PC-3 (cell line): ENCODE results near the gene TACO1. TPM values are rescaled to one million over a fixed set of nuclear protein-coding genes. Genes with fewer than 3 reads are reported as not detected.

Experiments
- ATAC-seq: fragments of 200-7000 bp; cut with Tn5 transposase; 2 replicates; pipeline ENCODE4 v1.9.1; 2020; ENCODE audit warnings: mild to moderate bottlenecking, moderate library complexity
- BruUV-seq: library from RNA; stranded (reverse); fragments of 400-500 nt; replicated peaks from 2 replicates; lab custom pipeline; 2021; lab: Mats Ljungman, UMichigan
- CTCF ChIA-PET: fragments of 300-600 bp; sonication (Branson Sonifier 250); formaldehyde crosslinking; loops from one replicate; lab custom pipeline; 2022; ENCODE audit warnings: antibody characterized with exemption; lab: Charles Lee
- POLR2A ChIA-PET: fragments of 300-600 bp; sonication (Branson Sonifier 250); formaldehyde crosslinking; loops from one replicate; lab custom pipeline; 2022; ENCODE audit warnings: antibody characterized with exemption; ENCODE audit not compliant: unreplicated experiment; lab: Charles Lee
- DNase-seq: peaks from one replicate; pipeline ENCODE4 v3.0.0-alpha.2; 2015
- H2AFZ ChIP-seq: fragments of 300-600 bp; sonication (generic); 2 replicates; pipeline ENCODE4 v1.6.0; 2016; ENCODE audit warnings: antibody characterized with exemption, low read length
- H3F3A ChIP-seq: fragments of 300-600 bp; sonication (generic); one replicate; pipeline ENCODE4 v1.6.0; 2017; ENCODE audit warnings: antibody characterized with exemption, low read length, control low read depth, mild to moderate bottlenecking; ENCODE audit not compliant: unreplicated experiment
- H3K27ac ChIP-seq: fragments of 300-600 bp; sonication (generic); 2 replicates; pipeline ENCODE4 v1.5.1; 2016; ENCODE audit warnings: mild to moderate bottlenecking, low read length
- H3K27me3 ChIP-seq: fragments of 300-600 bp; sonication (generic); 2 replicates; pipeline ENCODE4 v1.6.1; 2016; ENCODE audit warnings: low read length, mixed read lengths
- H3K36me3 ChIP-seq: fragments of 300-600 bp; sonication (generic); 2 replicates; pipeline ENCODE4 v1.6.1; 2016; ENCODE audit warnings: low read depth, mixed run types, low read length, mixed read lengths
- H3K4me1 ChIP-seq: fragments of 300-600 bp; sonication (generic); 2 replicates; pipeline ENCODE4 v1.5.1; 2016; ENCODE audit warnings: low read length; ENCODE audit not compliant: insufficient read depth
- H3K4me2 ChIP-seq: fragments of 300-600 bp; sonication (generic); 2 replicates; pipeline ENCODE4 v1.6.0; 2016; ENCODE audit warnings: low read length
- H3K4me3 ChIP-seq: fragments of 300-600 bp; sonication (generic); 2 replicates; pipeline ENCODE4 v1.5.1; 2016; ENCODE audit warnings: mild to moderate bottlenecking, low read length, mixed read lengths
- H3K79me2 ChIP-seq: fragments of 300-600 bp; sonication (generic); 2 replicates; pipeline ENCODE4 v1.6.1; 2017; ENCODE audit warnings: low read length, mixed read lengths
- H3K9ac ChIP-seq: fragments of 300-600 bp; sonication (generic); 2 replicates; pipeline ENCODE4 v1.6.0; 2016; ENCODE audit warnings: mild to moderate bottlenecking, low read length
- H3K9me2 ChIP-seq: fragments of 300-600 bp; sonication (generic); replicated peaks from 2 replicates; pipeline ENCODE4 v1.6.1; 2016; ENCODE audit warnings: mixed run types, low read length, mixed read lengths
- H3K9me3 ChIP-seq: fragments of 300-600 bp; sonication (generic); 2 replicates; pipeline ENCODE4 v1.6.1; 2016; ENCODE audit warnings: low read length, mixed read lengths
- H4K20me1 ChIP-seq: fragments of 300-600 bp; sonication (generic); 2 replicates; pipeline ENCODE4 v1.6.1; 2016; ENCODE audit warnings: low read length, mixed read lengths
- EZH2 ChIP-seq: fragments of 300-600 bp; sonication (generic); IDR thresholded peaks from one replicate; pipeline ENCODE4 v1.6.1; 2017; ENCODE audit warnings: antibody characterized with exemption, mild to moderate bottlenecking, low read length; ENCODE audit not compliant: unreplicated experiment
- EZH2phosphoT487 ChIP-seq: fragments of 300-600 bp; sonication (generic); IDR thresholded peaks from 2 replicates; pipeline ENCODE4 v1.6.1; 2018; ENCODE audit warnings: mild to moderate bottlenecking, antibody characterized with exemption, low read length, borderline replicate concordance
- intact Hi-C: fragments of 100-400 bp; cut with micrococcal nuclease; formaldehyde crosslinking; loops from 2 replicates; pipeline ENCODE4 v1.9.0; 2023
- total RNA-seq: library from RNA; depleted of rRNA; stranded (reverse); fragments of >200 nt; gene quantifications from 2 replicates; pipeline ENCODE4 v1.2.3, GENCODE V29; 2014
- TF ChIP-seq, protein P1 (sequence below): fragments of 300-600 bp; sonication (generic); conservative IDR thresholded peaks from 2 replicates; pipeline ENCODE4 v1.5.1; 2017; ENCODE audit warnings: antibody characterized with exemption, low read depth, mild to moderate bottlenecking, low read length

TACO1 gene
- total RNA-seq, 1 experiment from 2014 or later, result 47.9 TPM

DNA sequence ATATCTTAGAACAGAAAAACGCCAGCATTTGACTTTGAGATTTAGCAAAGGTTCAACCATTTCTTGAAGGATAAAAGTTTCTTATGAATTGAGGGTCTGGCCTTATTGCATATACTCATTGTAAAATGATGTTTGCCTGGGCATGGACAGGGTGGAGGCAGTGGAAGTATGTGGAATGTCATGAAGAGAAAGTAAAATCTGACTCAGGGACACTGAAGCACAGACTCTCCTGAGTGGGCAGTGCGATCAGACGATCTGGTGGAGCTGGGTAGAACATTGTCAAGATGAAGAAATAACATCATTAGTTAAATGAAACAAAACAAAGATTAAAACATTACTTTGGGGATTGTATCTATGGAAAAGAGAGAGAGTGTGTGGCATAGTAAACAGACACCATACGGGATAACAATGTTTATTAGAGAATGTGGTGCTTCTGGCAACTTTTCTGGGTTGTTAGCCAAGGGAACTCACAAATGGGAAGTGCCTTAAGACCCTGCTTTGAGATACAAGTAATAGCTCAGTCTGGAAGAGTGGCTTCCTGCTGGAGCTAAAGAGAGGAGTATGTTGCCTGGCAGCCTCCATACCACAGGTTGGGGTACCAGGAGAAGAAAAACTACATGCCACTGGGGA, 26.0 kb downstream of the TACO1 start:
- no peaks in the 10 kb centered on the region for H3F3A ChIP-seq
- ChIA-PET CTCF (interaction anchor here (0.6 kb wide), 1 partner anchor 200 kb away, joined by 3 read pairs; the partner anchor contains the start of gene PSMC5), POLR2A (interaction anchor here (0.6 to 0.7 kb wide), 2 partner anchors 49 to 502 kb away, joined by 3 to 4 read pairs; no protein-coding TSS in a partner anchor)
- no peaks in the 10 kb centered on the region for H3K9me2 ChIP-seq
- intact Hi-C loops, result no loop called here
- H2AFZ ChIP-seq, result no peak overlapping the region
- H3K36me3 ChIP-seq, result no peaks in the 10 kb centered on the region
- DNase-seq (peak; percentile 22), ATAC-seq (no peak)
- H4K20me1 ChIP-seq, result 0 out of 2 replicates have a peak, but pooled peaks cover 4% of the 10 kb centered on the region
- H3K27ac ChIP-seq, result no peak overlapping the region
- no peaks in the 10 kb centered on the region for H3K27me3 ChIP-seq
- H3K4me3 ChIP-seq, result peak overlapping the region; percentile 6; the same call in 1 of the 2 replicates
- peaks cover 44% of the 10 kb centered on the region for H3K79me2 ChIP-seq
- no peak for TF ChIP-seq EZH2phosphoT487
- TF ChIP-seq EZH2, result no peak
- TF ChIP-seq, protein P1, sequence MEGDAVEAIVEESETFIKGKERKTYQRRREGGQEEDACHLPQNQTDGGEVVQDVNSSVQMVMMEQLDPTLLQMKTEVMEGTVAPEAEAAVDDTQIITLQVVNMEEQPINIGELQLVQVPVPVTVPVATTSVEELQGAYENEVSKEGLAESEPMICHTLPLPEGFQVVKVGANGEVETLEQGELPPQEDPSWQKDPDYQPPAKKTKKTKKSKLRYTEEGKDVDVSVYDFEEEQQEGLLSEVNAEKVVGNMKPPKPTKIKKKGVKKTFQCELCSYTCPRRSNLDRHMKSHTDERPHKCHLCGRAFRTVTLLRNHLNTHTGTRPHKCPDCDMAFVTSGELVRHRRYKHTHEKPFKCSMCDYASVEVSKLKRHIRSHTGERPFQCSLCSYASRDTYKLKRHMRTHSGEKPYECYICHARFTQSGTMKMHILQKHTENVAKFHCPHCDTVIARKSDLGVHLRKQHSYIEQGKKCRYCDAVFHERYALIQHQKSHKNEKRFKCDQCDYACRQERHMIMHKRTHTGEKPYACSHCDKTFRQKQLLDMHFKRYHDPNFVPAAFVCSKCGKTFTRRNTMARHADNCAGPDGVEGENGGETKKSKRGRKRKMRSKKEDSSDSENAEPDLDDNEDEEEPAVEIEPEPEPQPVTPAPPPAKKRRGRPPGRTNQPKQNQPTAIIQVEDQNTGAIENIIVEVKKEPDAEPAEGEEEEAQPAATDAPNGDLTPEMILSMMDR, result no peak
- H3K9me3 ChIP-seq, result no peaks in the 10 kb centered on the region
- H3K9ac ChIP-seq, result no peak overlapping the region
- peak overlapping the region; percentile 25 for H3K4me2 ChIP-seq
- H3K4me1 ChIP-seq, result peaks cover 21% of the 10 kb centered on the region
- BruUV-seq, result no TSS peak

DNA sequence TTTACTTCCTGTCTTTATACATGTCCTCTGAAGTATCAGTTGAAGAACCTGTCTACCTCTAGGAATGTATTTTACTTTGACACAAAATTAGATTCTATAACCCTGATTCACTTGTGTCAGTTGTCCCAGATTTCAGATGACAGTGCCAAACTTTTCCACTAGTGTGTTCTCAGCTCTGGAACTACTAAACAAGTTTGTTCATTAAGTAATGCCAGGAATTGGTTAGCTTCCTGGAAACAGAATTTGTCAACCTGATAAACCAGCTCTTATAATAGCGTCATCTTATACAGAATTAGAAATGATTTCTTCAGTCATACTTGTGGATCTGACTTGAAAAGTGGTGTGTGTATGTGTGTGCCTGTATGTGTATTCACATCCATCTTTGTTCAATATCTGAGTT, 28.9 kb downstream of the TACO1 start:
- POLR2A ChIA-PET, result no interaction called here
- no peaks in the 10 kb centered on the region for H3K36me3 ChIP-seq
- H3K4me3 ChIP-seq, result no peak overlapping the region
- no peaks in the 10 kb centered on the region for H3K9me2 ChIP-seq
- no peak overlapping the region for H3K27ac ChIP-seq
- TF ChIP-seq, protein P1, result no peak
- TF ChIP-seq EZH2phosphoT487 (no peak), EZH2 (no peak)
- no peak overlapping the region for H2AFZ ChIP-seq
- no TSS peak for BruUV-seq
- H3K4me1 ChIP-seq, result peaks cover 10% of the 10 kb centered on the region; the same call in 1 of the 2 replicates
- DNase-seq (no peak), ATAC-seq (no peak)
- H3K9ac ChIP-seq, result no peak overlapping the region
- CTCF ChIA-PET, result no interaction called here
- no peaks in the 10 kb centered on the region for H3K27me3 ChIP-seq
- H3K9me3 ChIP-seq, result no peaks in the 10 kb centered on the region
- H4K20me1 ChIP-seq, result no peaks in the 10 kb centered on the region
- H3K4me2 ChIP-seq, result no peak overlapping the region
- no peaks in the 10 kb centered on the region for H3F3A ChIP-seq
- peaks cover 27% of the 10 kb centered on the region for H3K79me2 ChIP-seq
- intact Hi-C loops, result no loop called here

DNA sequence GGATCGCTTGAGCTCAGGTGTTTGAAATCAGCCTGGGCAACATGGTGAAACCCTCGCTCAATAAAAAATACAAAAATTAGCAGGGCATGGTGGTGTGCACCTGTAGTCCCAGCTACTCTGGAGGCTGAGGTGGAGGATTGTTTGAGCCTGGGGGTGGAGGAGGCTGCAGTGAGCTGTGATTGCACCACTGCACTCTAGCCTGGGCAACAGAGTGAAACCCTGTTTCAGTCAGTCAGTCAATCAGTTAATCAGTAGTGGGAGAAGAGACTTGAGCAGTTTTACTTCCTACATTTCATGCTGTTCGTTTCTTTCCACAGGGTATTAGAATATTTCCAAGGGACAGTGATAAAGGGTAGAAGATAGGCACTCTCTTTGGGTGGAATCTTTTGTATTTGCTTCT, 30.4 kb downstream of the TACO1 start:
- Histone ChIP-seq H3K4me3 (no peak overlapping the region), H3K36me3 (no peaks in the 10 kb centered on the region), H3K4me1 (peaks cover 5% of the 10 kb centered on the region; the same call in 1 of the 2 replicates), H3K27me3 (no peaks in the 10 kb centered on the region), H4K20me1 (no peaks in the 10 kb centered on the region), H3K9ac (no peak overlapping the region), H3K27ac (no peak overlapping the region), H3K9me3 (no peaks in the 10 kb centered on the region), H3K79me2 (peaks cover 13% of the 10 kb centered on the region), H3K4me2 (no peak overlapping the region), H3K9me2 (no peaks in the 10 kb centered on the region), H3F3A (no peaks in the 10 kb centered on the region), H2AFZ (no peak overlapping the region)
- no peak for ATAC-seq
- intact Hi-C loops, result no loop called here
- ChIA-PET CTCF (no interaction called here), POLR2A (interaction anchor here (0.6 kb wide), 1 partner anchor 109 kb away, joined by 3 read pairs; no protein-coding TSS in a partner anchor)
- no TSS peak for BruUV-seq
- no peak for TF ChIP-seq EZH2
- TF ChIP-seq EZH2phosphoT487, result no peak
- TF ChIP-seq, protein P1, result no peak
- DNase-seq, result no peak
